IPS-20b (cell line): ENCODE results near the gene ZNF438.

Experiments used
- H3K27ac ChIP-seq: one replicate; pipeline ENCODE4 v1.5.1; 2013; ENCODE audit warnings: low read length
- H3K27me3 ChIP-seq: 2 replicates; pipeline ENCODE4 v1.6.1; 2013; ENCODE audit warnings: mild to moderate bottlenecking, low read length, inconsistent platforms; ENCODE audit not compliant: insufficient read depth
- H3K36me3 ChIP-seq: 2 replicates; pipeline ENCODE4 v1.6.1; 2013; ENCODE audit warnings: low read depth, mild to moderate bottlenecking, inconsistent platforms, low read length, moderate library complexity; ENCODE audit not compliant: insufficient read depth
- H3K4me1 ChIP-seq: 2 replicates; pipeline ENCODE4 v1.6.1; 2013; ENCODE audit warnings: mild to moderate bottlenecking, control low read depth, inconsistent platforms, low read length, moderate library complexity; ENCODE audit not compliant: insufficient read depth
- H3K4me3 ChIP-seq: 2 replicates; pipeline ENCODE4 v1.5.1; 2013; ENCODE audit warnings: mild to moderate bottlenecking, low read length, inconsistent platforms
- H3K9ac ChIP-seq: 2 replicates; pipeline ENCODE4 v1.6.1; 2013; ENCODE audit warnings: low read depth, mild to moderate bottlenecking, inconsistent platforms, low read length, moderate library complexity
- H3K9me3 ChIP-seq: 2 replicates; pipeline ENCODE4 v1.6.1; 2013; ENCODE audit warnings: mild to moderate bottlenecking, low read depth, low read length, inconsistent platforms; ENCODE audit not compliant: insufficient read depth

The ZNF438 gene

GRCh38 chr10:30865141-30865926, 166.3 kb downstream of the ZNF438 start:
- H3K36me3 ChIP-seq, result no peaks in the 10 kb centered on the region
- no peaks in the 10 kb centered on the region for H3K9me3 ChIP-seq
- no peak overlapping the region for H3K9ac ChIP-seq

GRCh38 chr10:30863516-30864210, 168.0 kb downstream of the ZNF438 start:
- no peak overlapping the region for H3K4me3 ChIP-seq
- no peaks in the 10 kb centered on the region for H3K27me3 ChIP-seq
- H3K9me3 ChIP-seq, result no peaks in the 10 kb centered on the region
- H3K36me3 ChIP-seq, result no peaks in the 10 kb centered on the region
- H3K27ac ChIP-seq, result no peak overlapping the region
- H3K9ac ChIP-seq, result no peak overlapping the region
- no peaks in the 10 kb centered on the region for H3K4me1 ChIP-seq

More at GRCh38 chr10:30865141-30865926, 166.3 kb downstream of the ZNF438 start:
- H3K27ac ChIP-seq, result no peak overlapping the region
- no peak overlapping the region for H3K4me3 ChIP-seq
- H3K4me1 ChIP-seq, result no peaks in the 10 kb centered on the region
- H3K27me3 ChIP-seq, result no peaks in the 10 kb centered on the region

DNA sequence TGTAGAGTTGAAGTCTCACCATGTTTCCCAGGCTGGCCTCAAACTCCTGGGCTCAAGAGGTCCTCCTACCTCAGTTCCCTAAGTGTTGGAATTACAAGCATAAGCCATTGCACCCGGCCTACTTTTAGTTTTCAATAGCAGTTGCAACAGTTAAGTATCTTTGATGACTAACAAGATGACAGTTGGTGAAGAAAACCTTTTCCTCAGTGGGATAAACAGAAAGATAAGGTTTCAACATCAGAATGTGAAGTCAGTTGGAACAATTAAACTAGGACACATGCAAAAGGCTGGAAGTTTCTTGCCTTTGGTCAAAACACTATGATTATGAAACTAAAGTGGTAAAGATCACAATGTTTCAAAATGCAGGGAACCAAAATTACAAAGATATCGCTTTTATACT, 169.2 kb downstream of the ZNF438 start:
- Histone ChIP-seq H3K4me3 (no peak overlapping the region), H3K27ac (no peak overlapping the region), H3K36me3 (no peaks in the 10 kb centered on the region)

DNA sequence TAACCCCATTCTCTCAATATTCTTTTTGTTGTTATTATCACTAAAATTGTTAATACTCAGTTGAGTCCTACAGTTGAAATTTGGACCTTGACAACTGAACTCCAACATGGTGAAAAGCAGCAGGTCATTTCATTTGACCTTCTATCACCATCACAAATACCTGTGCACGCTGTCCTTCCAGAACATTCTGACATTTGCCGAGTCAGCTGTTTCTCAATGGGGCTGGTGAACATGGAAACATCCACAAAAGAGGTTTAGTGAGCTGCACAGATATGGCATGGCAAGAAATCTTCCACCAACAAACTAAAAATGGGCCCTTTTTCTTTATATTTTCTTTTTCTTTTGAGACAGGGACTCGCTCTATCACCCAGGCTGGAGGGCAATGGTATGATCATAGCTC, 169.7 kb downstream of the ZNF438 start:
- H3K27me3 ChIP-seq, result no peaks in the 10 kb centered on the region
- H3K36me3 ChIP-seq, result no peaks in the 10 kb centered on the region
- no peak overlapping the region for H3K4me3 ChIP-seq
- H3K4me1 ChIP-seq, result no peaks in the 10 kb centered on the region; the same call in 1 of the 2 replicates
- no peaks in the 10 kb centered on the region for H3K9me3 ChIP-seq
- H3K9ac ChIP-seq, result no peak overlapping the region
- no peak overlapping the region for H3K27ac ChIP-seq

More for the DNA sequence above, 169.2 kb downstream of the ZNF438 start:
- H3K9ac ChIP-seq, result no peak overlapping the region
- no peaks in the 10 kb centered on the region for H3K9me3 ChIP-seq
- no peaks in the 10 kb centered on the region for H3K27me3 ChIP-seq
- no peaks in the 10 kb centered on the region; the same call in 1 of the 2 replicates for H3K4me1 ChIP-seq

GRCh38 chr10:30861221-30861620, 170.4 kb downstream of the ZNF438 start:
- Histone ChIP-seq H3K27ac (no peak overlapping the region), H3K4me3 (no peak overlapping the region), H3K36me3 (no peaks in the 10 kb centered on the region), H3K27me3 (no peaks in the 10 kb centered on the region), H3K4me1 (no peaks in the 10 kb centered on the region; the same call in 1 of the 2 replicates), H3K9ac (no peak overlapping the region), H3K9me3 (no peaks in the 10 kb centered on the region)

- Histone ChIP-seq H3K4me3 (no peak overlapping the region), H3K27ac (no peak overlapping the region), H3K9me3 (no peaks in the 10 kb centered on the region), H3K36me3 (no peaks in the 10 kb centered on the region), H3K9ac (no peak overlapping the region), H3K27me3 (no peaks in the 10 kb centered on the region), H3K4me1 (no peaks in the 10 kb centered on the region; the same call in 1 of the 2 replicates)
Observed at GRCh38 chr10:30858499-30858898, 173.2 kb downstream of the ZNF438 start.

GRCh38 chr10:30857803-30858202, 173.9 kb downstream of the ZNF438 start:
- Histone ChIP-seq H3K9ac (no peak overlapping the region), H3K27me3 (no peaks in the 10 kb centered on the region), H3K9me3 (no peaks in the 10 kb centered on the region), H3K4me3 (no peak overlapping the region), H3K36me3 (no peaks in the 10 kb centered on the region), H3K4me1 (no peaks in the 10 kb centered on the region; the same call in 1 of the 2 replicates), H3K27ac (no peak overlapping the region)

GRCh38 chr10:30855131-30855530, 176.5 kb downstream of the ZNF438 start:
- H3K27ac ChIP-seq, result no peak overlapping the region
- H3K4me3 ChIP-seq, result no peak overlapping the region
- H3K9me3 ChIP-seq, result no peaks in the 10 kb centered on the region
- H3K27me3 ChIP-seq, result no peaks in the 10 kb centered on the region
- H3K9ac ChIP-seq, result no peak overlapping the region
- H3K36me3 ChIP-seq, result no peaks in the 10 kb centered on the region
- H3K4me1 ChIP-seq, result no peaks in the 10 kb centered on the region; the same call in 1 of the 2 replicates

DNA sequence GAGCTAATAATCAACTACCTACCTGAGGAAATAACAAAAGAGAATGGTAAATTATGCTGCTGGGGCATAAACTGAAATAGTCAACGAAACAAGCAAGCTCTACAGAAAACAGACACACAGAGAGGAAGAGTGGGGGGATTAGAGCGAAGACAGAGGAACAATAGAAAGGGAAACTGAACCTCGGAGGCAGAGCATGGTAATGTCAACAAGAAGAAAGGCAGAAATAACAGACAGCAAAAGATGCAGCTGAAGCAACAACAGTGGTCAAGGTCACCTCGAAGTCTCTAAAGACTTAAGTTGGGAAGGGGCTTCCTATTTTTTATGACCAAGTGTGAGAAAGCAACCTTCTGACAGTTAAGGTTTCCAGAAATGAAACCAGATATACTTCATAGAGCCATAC, 177.0 kb downstream of the ZNF438 start:
- Histone ChIP-seq H3K4me3 (no peak overlapping the region), H3K27me3 (no peaks in the 10 kb centered on the region), H3K9ac (no peak overlapping the region), H3K27ac (no peak overlapping the region), H3K4me1 (no peaks in the 10 kb centered on the region; the same call in 1 of the 2 replicates), H3K36me3 (no peaks in the 10 kb centered on the region), H3K9me3 (no peaks in the 10 kb centered on the region)

- Histone ChIP-seq H3K4me3 (no peak overlapping the region), H3K4me1 (no peaks in the 10 kb centered on the region; the same call in 1 of the 2 replicates), H3K36me3 (no peaks in the 10 kb centered on the region), H3K27me3 (no peaks in the 10 kb centered on the region), H3K9ac (no peak overlapping the region), H3K9me3 (no peaks in the 10 kb centered on the region), H3K27ac (no peak overlapping the region)
Observed at GRCh38 chr10:30853066-30853465, 178.6 kb downstream of the ZNF438 start.

GRCh38 chr10:30850776-30851175, 180.9 kb downstream of the ZNF438 start:
- no peak overlapping the region for H3K4me3 ChIP-seq
- no peak overlapping the region for H3K27ac ChIP-seq
- no peaks in the 10 kb centered on the region for H3K36me3 ChIP-seq
- H3K9ac ChIP-seq, result no peak overlapping the region
- no peaks in the 10 kb centered on the region for H3K9me3 ChIP-seq
- H3K4me1 ChIP-seq, result no peaks in the 10 kb centered on the region
- H3K27me3 ChIP-seq, result no peaks in the 10 kb centered on the region
